Measurements from ENCODE around the gene PLEKHM2. TPM values are rescaled to one million over a fixed set of nuclear protein-coding genes. Genes with fewer than 3 reads are reported as not detected.

The PLEKHM2 gene
- total RNA-seq, 1 donor from 2014 or later: 57.5 TPM

- Mint-ChIP-seq H3K27me3 (no peaks in the 10 kb centered on the region), H3K9me3 (no peaks in the 10 kb centered on the region), H3K27ac (no peak overlapping the region), H3K4me3 (no peak overlapping the region), H3K4me1 (ENCODE audit: unreplicated experiment) (peaks cover 6% of the 10 kb centered on the region), H3K36me3 (peaks cover 12% of the 10 kb centered on the region)
- no peak for TF ChIP-seq CTCF (conservative IDR thresholded peaks at IDR 0.05)
- DNase-seq (ENCODE audit: extremely low spot score, unreplicated experiment): no peak
Measured at GRCh38 chr1:15718199-15718601, 34.1 kb downstream of the PLEKHM2 start.

- no peak overlapping the region for H3K4me3 Mint-ChIP-seq
- no peaks in the 10 kb centered on the region for H3K9me3 Mint-ChIP-seq
- DNase-seq (ENCODE audit: extremely low spot score, unreplicated experiment): no peak
- no peak for TF ChIP-seq CTCF (conservative IDR thresholded peaks at IDR 0.05)
- peaks cover 10% of the 10 kb centered on the region for H3K36me3 Mint-ChIP-seq
- no peak overlapping the region for H3K27ac Mint-ChIP-seq
- H3K4me1 Mint-ChIP-seq (ENCODE audit: unreplicated experiment): peaks cover 2% of the 10 kb centered on the region
- no peaks in the 10 kb centered on the region for H3K27me3 Mint-ChIP-seq
Measured at GRCh38 chr1:15719381-15720120, 35.4 kb downstream of the PLEKHM2 start.

GRCh38 chr1:15720861-15721260 is 36.7 kb downstream of the PLEKHM2 start:
- no peak overlapping the region for H3K27ac Mint-ChIP-seq
- no peaks in the 10 kb centered on the region for H3K4me1 Mint-ChIP-seq (ENCODE audit: unreplicated experiment)
- TF ChIP-seq CTCF (conservative IDR thresholded peaks at IDR 0.05): no peak
- no peaks in the 10 kb centered on the region for H3K27me3 Mint-ChIP-seq
- H3K4me3 Mint-ChIP-seq: no peak overlapping the region
- DNase-seq (ENCODE audit: extremely low spot score, unreplicated experiment): no peak
- no peaks in the 10 kb centered on the region for H3K9me3 Mint-ChIP-seq
- H3K36me3 Mint-ChIP-seq: peaks cover 8% of the 10 kb centered on the region

- Mint-ChIP-seq H3K9me3 (no peaks in the 10 kb centered on the region), H3K36me3 (peaks cover 8% of the 10 kb centered on the region), H3K4me1 (ENCODE audit: unreplicated experiment) (no peaks in the 10 kb centered on the region), H3K27me3 (no peaks in the 10 kb centered on the region), H3K27ac (peak overlapping the region; percentile 51), H3K4me3 (no peak overlapping the region)
- no peak for DNase-seq (ENCODE audit: extremely low spot score, unreplicated experiment)
- TF ChIP-seq CTCF (conservative IDR thresholded peaks at IDR 0.05): no peak
Measured at GRCh38 chr1:15722411-15722810, 38.3 kb downstream of the PLEKHM2 start.

- no peak overlapping the region for H3K4me3 Mint-ChIP-seq
- no peak for TF ChIP-seq CTCF (conservative IDR thresholded peaks at IDR 0.05)
- no peak for DNase-seq (ENCODE audit: extremely low spot score, unreplicated experiment)
- H3K27me3 Mint-ChIP-seq: no peaks in the 10 kb centered on the region
- peaks cover 8% of the 10 kb centered on the region for H3K36me3 Mint-ChIP-seq
- peak overlapping the region; percentile 51 for H3K27ac Mint-ChIP-seq
- no peaks in the 10 kb centered on the region for H3K4me1 Mint-ChIP-seq (ENCODE audit: unreplicated experiment)
- H3K9me3 Mint-ChIP-seq: no peaks in the 10 kb centered on the region
Measured at GRCh38 chr1:15722836-15723532, 38.9 kb downstream of the PLEKHM2 start.

All from type B pancreatic cell (in vitro differentiated cells).